ENCODE data around the gene KIF2A. TPM values are rescaled to one million over a fixed set of nuclear protein-coding genes. Genes with fewer than 3 reads are reported as not detected.

The KIF2A gene
- total and polyA plus RNA-seq, 2 of the 13 experiments (the other 11 are each of a cell fraction or from before 2014, with no cell fraction given), result 8.5 to 19.2 TPM

GRCh38 chr5:62412549-62413329 lies 106.7 kb downstream of the KIF2A start, which contains the start of gene IPO11 (continued):
- peak; percentile 32; the same call in 1 of the 2 replicates for TF ChIP-seq KDM3A (CRISPR knock-in tag; IDR thresholded peaks at IDR 0.05; ENCODE audit: low read depth)
- TF ChIP-seq ZNF781 (CRISPR knock-in tag; IDR thresholded peaks at IDR 0.05; ENCODE audit: borderline replicate concordance, not compliant biosample characterization), result peak; percentile 93
- no peak for TF ChIP-seq PTBP1 (IDR thresholded peaks at IDR 0.05; ENCODE audit: low read depth, low read length, poor library complexity, severe bottlenecking)
- TF ChIP-seq MAFK (conservative IDR thresholded peaks at IDR 0.05 in 1 of 2, IDR thresholded peaks at IDR 0.05 in 1 of 2; ENCODE audit: low read length in 2 of 2), result peak in 1 of 2 experiments; percentile 32; a peak in 1 of 4 replicates
- no peak for TF ChIP-seq ZNF205 (CRISPR knock-in tag; IDR thresholded peaks at IDR 0.05)
- TF ChIP-seq SP5 (CRISPR knock-in tag; IDR thresholded peaks at IDR 0.05; ENCODE audit: borderline replicate concordance, low read depth), result 0 out of 2 replicates have a peak, but pooled peaks have one; percentile 13
- peak; percentile 86; the same call in 1 of the 2 replicates for TF ChIP-seq ZNF280B (CRISPR knock-in tag; IDR thresholded peaks at IDR 0.05; ENCODE audit: borderline replicate concordance)
- peak; percentile 100 for TF ChIP-seq GATAD1 (CRISPR knock-in tag; IDR thresholded peaks at IDR 0.05)
- TF ChIP-seq NR2F1 (CRISPR knock-in tag; IDR thresholded peaks at IDR 0.05), result no peak
- no peak for TF ChIP-seq ELK4 (CRISPR knock-in tag; IDR thresholded peaks at IDR 0.05; ENCODE audit: borderline replicate concordance)
- TF ChIP-seq ZNF281 (CRISPR knock-in tag; IDR thresholded peaks at IDR 0.05; ENCODE audit: borderline replicate concordance), result no peak
- 0 out of 2 replicates have a peak, but pooled peaks have one; percentile 66 for TF ChIP-seq MNT (IDR thresholded peaks at IDR 0.05)
- TF ChIP-seq PCBP1 (IDR thresholded peaks at IDR 0.05; ENCODE audit: borderline replicate concordance, low read depth, low read length), result peak; percentile 91
- peak; percentile 75; the same call in 1 of the 2 replicates for TF ChIP-seq BCL3 (CRISPR knock-in tag; IDR thresholded peaks at IDR 0.05)
- peak; percentile 91 for TF ChIP-seq KDM2A (CRISPR knock-in tag; IDR thresholded peaks at IDR 0.05; ENCODE audit: borderline replicate concordance, low read depth)
